GM18526 (cell line): ENCODE data around the gene FETUB.

Source experiments
- POLR2A ChIP-seq: IDR thresholded peaks from 3 replicates; pipeline ENCODE4 v1.6.1; 2011; ENCODE audit not compliant: insufficient read length; ENCODE audit errors: extremely low read depth

Gene FETUB

DNA sequence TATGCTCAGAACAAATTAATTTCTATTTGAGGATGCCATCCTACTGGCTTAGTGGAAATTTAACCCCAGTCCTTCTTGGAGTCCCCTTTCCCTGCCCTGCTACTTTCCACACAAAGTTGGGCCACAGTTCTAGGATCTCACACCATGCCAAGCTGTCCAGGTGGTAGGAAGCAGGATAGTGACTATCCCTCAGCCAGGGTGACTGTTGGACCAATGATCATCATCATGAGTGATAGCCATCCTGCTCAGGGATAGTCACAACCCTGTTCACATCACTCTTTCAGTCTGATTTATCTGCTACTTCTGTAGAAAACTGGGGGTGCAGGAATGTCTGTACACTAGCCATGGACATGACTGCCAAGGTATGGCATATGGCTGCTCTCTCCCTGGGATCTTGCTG, 38.4 kb downstream of the FETUB start:
- TF ChIP-seq POLR2A: no peak

DNA sequence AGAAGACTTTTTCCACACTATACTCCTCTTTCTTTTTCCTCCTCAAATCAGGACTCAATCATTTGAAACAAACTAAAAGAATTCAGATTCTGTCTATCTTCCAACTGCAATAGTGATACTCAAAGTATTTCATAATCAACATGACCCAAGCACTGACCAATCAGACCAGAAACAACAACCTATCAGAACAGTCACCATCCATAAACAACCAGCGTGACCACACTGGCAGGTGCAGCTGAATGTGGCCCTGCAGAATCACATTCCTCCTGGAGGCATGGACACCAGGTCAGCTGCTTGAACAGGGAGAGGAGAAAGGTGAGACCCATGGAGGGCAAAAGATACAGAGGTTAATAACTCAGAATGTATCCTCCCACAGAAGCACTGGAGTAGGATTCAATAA, 39.0 kb downstream of the FETUB start:
- TF ChIP-seq POLR2A: no peak

DNA sequence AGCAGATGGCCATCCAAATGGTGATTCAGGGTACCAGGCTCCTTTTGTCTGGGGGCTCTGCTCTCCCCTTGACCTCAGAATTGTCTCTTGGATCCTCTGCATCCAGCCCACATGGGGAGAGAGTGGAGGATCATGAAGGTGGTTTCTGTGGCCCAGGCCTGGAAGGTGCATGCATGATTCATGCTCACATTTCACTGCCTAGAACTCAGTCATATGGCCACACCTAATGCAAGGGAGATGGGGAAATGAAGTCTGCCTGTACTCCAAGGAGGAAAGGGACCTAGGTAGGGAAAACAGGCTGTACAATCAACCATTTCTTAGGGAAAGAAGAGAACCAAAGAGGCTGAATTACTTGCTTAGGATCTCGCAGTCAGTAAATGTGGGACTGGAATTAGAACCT, 40.7 kb downstream of the FETUB start:
- no peak for TF ChIP-seq POLR2A

DNA sequence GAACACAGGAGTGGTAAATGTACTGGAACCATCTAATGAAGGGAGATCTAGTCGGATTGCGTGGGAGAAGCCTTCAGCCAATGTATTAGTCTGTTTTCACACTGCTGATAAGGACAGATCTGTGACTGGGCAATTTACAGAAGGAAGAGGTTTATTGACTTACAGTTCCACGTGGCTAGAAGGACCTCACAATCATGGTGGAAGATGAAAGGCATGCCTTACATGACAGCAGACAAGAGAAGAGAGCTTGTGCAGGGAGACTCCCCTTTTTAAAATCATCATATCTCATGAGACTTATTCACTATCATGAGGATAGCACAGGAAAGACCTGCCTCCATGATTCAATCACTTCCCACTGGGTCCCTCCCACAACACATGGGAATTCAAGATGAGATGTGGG, 42.6 kb downstream of the FETUB start:
- no peak for TF ChIP-seq POLR2A

DNA sequence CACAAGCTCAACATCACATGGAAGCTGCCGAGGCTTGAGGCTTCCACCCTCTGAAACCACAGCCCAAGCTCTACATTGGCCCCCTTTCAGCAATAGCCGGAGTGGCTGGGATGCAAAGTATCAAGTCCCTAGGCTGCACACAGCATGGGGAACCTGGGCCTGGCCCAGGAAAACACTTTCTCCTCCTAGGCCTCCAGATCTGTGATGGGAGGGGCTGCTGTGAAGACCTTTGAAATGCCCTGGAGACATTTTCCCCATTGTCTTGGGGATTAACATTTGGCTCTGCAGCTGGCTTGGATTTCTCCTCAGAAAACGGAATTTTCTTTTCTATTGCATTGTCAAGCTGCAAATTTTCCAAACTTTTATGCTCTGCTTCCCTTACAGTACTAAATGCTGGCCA, 43.8 kb downstream of the FETUB start:
- TF ChIP-seq POLR2A: no peak

DNA sequence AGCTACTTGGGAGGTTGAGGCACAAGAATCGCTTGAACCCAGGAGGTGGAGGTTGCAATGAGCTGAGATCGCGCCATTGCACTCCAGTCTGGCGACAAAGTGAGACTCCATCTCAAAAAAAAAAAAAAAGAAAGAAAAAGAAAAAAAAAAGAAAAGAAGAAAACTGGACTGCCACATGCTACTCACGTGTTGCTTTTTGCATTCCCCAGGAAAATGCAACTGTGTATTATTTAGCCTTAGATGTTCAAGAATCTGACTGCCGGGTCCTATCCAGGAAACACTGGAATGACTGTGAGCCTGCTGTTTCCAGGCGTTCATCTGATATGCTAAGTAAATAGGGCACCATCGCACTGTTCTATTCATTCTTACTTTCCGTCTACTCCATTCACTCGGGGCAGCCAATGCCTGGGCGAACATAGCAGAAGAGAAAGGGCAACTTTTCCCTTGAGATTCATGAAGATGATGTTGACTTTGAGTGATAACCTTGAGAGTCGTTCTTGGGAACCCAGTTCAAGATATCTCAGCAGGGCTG, 47.0 kb downstream of the FETUB start:
- no peak for TF ChIP-seq POLR2A

DNA sequence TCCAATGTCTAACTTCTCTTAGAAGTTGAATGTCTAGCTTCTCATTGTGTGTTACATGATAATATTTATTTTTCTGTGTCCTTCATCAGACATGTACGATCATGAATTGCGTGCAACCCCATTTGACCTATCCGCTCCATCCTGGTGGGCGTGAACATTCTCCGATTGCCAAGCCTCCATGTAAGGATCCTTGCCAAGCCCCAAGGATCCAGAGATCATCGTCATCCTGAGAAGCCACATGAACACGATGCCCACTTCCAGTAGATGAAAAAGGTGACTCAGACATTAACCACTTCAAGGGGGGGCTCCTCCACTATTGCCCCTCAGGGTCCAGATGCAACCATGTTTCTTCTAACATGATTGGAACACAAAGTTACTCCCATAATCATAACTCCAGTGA, 51.5 kb downstream of the FETUB start:
- no peak for TF ChIP-seq POLR2A

DNA sequence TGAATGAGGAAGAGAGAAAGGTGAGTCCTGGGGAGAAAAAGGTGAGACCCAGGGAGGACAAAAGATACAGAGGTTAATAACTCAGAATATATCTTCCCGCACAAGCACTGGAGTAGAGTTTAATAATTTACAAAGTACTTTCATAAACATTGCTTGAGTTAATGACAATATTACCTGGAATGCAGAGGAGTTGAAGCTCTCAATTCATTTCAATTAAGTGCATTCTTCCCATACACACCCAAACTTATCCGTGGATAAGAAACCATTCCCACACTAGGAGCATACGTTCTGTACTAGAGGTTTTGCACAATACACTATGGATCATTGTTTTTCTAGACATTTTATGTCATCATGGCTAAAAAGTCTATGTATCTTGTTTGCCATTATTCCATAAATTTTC, 53.6 kb downstream of the FETUB start:
- no peak for TF ChIP-seq POLR2A

DNA sequence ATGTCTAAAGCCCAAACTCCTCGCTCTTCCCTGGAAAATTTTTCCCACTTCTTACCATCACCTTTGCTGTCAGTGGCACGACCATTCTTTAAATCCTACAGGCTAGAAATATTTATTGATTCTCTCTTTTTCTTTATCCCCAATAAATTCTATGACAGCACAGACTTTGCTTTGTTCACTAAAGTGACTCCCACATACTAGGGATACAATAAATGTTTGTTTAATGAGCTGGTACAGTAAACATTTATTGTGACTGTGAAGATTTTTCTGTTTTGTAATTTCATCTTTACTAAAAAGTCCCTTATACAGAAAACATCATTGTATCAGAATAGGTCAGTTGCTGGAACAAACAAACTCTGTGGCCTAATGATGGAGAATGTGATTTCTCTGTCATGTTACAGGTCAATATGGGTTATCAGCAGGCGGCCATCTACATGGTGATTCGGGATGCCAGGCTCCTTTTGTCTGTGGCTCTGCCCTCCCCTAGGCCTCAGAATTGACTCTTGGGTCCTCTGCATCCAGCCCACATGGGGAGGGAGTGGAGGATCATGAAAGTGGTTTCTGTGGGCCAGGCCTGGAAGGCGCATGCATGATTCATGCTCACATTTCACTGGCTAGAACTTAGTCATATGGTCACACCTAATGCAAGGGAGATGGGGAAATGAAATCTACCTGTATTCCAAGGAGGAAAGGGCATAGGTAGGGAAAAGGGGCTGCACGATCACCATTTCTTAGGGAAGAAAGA, 54.3 kb downstream of the FETUB start:
- no peak for TF ChIP-seq POLR2A

DNA sequence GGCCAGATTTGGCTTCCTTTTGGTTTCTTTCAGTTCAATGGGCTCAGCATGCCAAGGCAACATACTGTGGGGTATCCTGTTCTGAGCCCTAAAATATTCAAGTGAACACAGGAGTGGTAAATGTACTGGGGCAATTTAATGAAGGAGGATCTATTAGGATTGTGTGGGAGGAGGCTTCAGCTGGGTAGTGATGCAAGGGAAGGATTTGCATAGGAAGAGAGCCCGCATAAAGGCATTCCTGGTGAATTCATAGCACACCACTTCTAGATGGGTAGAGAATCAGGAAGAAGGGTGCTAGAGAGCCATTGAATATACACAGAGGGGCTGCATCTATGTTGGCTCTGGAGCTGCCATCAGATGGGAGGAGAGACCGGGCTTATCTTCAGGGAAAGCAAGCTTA, 56.3 kb downstream of the FETUB start:
- TF ChIP-seq POLR2A: no peak

DNA sequence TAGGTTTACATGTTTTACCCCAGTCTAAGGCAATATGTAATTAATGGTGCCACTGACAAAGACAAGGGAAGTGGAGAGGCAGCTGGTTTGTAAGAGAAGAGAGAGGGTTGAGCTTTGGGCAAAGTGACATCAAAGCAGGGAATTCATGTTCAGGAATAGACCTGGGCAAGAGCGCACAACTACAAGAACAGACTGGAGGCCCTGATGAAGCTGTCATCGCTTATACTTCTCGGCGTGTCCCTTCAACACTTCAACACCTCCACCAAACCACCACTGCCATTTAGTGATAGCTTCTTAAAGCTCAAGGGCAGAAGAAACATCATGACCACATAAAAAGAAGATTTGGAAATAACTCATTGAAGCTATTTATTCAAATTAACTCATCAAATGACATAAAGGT, 57.3 kb downstream of the FETUB start:
- TF ChIP-seq POLR2A: no peak

DNA sequence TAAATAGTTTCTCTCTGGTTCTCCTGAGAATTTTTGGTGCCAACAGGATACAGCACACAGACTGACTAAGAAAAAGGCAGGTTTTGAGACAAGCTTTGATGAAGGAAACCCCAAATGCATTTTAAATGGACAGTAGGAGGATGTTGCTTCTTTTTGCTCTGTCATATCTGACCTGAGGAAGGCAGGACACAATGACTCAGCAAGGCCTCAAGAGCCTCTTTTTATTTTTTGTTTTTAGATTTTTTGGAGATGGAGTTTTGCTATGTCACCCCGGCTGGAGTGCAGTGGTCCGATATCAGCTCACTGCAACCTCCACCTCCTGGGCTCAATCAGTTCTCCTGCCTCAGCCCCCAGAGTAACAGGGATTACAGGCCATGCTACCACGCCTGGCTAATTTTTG, 60.1 kb downstream of the FETUB start:
- no peak for TF ChIP-seq POLR2A
